Caco-2 (cell line): ENCODE data around the gene ABCA8. TPM values are rescaled to one million over a fixed set of nuclear protein-coding genes. Genes with fewer than 3 reads are reported as not detected.

Source experiments
- BruUV-seq: library from RNA; stranded (reverse); fragments of 400-500 nt; replicated peaks from 2 replicates; lab custom pipeline; 2021; lab: Mats Ljungman, UMichigan
- CTCF ChIA-PET: fragments of 300-600 bp; sonication (Branson Sonifier 250); formaldehyde crosslinking; loops from one replicate; lab custom pipeline; 2022; ENCODE audit warnings: antibody characterized with exemption; lab: Charles Lee
- POLR2A ChIA-PET: fragments of 300-600 bp; sonication (Branson Sonifier 250); formaldehyde crosslinking; loops from one replicate; lab custom pipeline; 2022; ENCODE audit warnings: antibody characterized with exemption; lab: Charles Lee
- DNase-seq, 2 experiments: peaks; one replicate each; pipeline versions ENCODE4 v3.0.0 to v3.0.0-alpha.2; 2020 to 2022
- H3K27me3 ChIP-seq: replicated peaks from 2 replicates; pipeline ENCODE4 v1.6.0; 2011; ENCODE audit warnings: low read length; ENCODE audit not compliant: control insufficient read depth, insufficient read depth
- H3K36me3 ChIP-seq: 2 replicates; pipeline ENCODE4 v1.5.1; 2011; ENCODE audit warnings: low read length; ENCODE audit not compliant: control insufficient read depth, insufficient read depth
- H3K4me1 ChIP-seq: fragments of 250-450 bp; sonication (Bioruptor Pico); 2 replicates; pipeline ENCODE4 v1.5.1; 2020; ENCODE audit warnings: mild to moderate bottlenecking
- H3K4me3 ChIP-seq: 2 replicates; pipeline ENCODE4 v1.5.1; 2011; ENCODE audit warnings: low read depth, mild to moderate bottlenecking, control low read depth, low read length
- H3K9me3 ChIP-seq: fragments of 250-450 bp; sonication (Bioruptor Pico); 2 replicates; pipeline ENCODE4 v1.5.1; 2020; ENCODE audit warnings: mild to moderate bottlenecking, moderate library complexity
- H3K27ac Mint-ChIP-seq: one replicate; pipeline ENCODE4 v1.8.0; 2022; ENCODE audit warnings: mixed read lengths; ENCODE audit not compliant: unreplicated experiment
- H3K27me3 Mint-ChIP-seq: one replicate; pipeline ENCODE4 v1.8.0; 2022; ENCODE audit warnings: mixed read lengths; ENCODE audit not compliant: insufficient read depth, unreplicated experiment
- H3K36me3 Mint-ChIP-seq: one replicate; pipeline ENCODE4 v1.8.0; 2022; ENCODE audit warnings: mild to moderate bottlenecking, mixed read lengths; ENCODE audit not compliant: insufficient read depth, unreplicated experiment
- H3K4me1 Mint-ChIP-seq: one replicate; pipeline ENCODE4 v1.8.0; 2022; ENCODE audit warnings: low read depth, mixed read lengths; ENCODE audit not compliant: unreplicated experiment
- H3K4me3 Mint-ChIP-seq: one replicate; pipeline ENCODE4 v1.8.0; 2022; ENCODE audit warnings: mild to moderate bottlenecking, moderate library complexity, mixed read lengths; ENCODE audit not compliant: unreplicated experiment
- H3K9me3 Mint-ChIP-seq: one replicate; pipeline ENCODE4 v1.8.0; 2022; ENCODE audit warnings: mixed read lengths; ENCODE audit not compliant: unreplicated experiment
- intact Hi-C: fragments of 100-400 bp; cut with micrococcal nuclease; formaldehyde crosslinking; loops from one replicate; pipeline ENCODE4 v1.10.0; 2022; ENCODE audit not compliant: unreplicated experiment
- total RNA-seq: library from RNA; stranded (reverse); gene quantifications from 2 replicates; pipeline ENCODE4 v1.2.3, GENCODE V29; 2022
- TF ChIP-seq, protein P1 (sequence below), 2 experiments: fragments of 200-600 bp in 1 of 2; IDR thresholded peaks; 1 replicate in 1 of 2; 2 replicates in 1 of 2; pipeline versions ENCODE4 v1.5.1 to v1.8.0; 2011 to 2022; ENCODE audit warnings: antibody characterized with exemption in 1 of 2, control low read depth in 1 of 2, inconsistent platforms in 1 of 2, low read depth in 1 of 2, low read length in 1 of 2, mild to moderate bottlenecking in 1 of 2, moderate library complexity in 1 of 2; ENCODE audit not compliant: insufficient read depth in 1 of 2, severe bottlenecking in 1 of 2, unreplicated experiment in 1 of 2

Gene ABCA8
- total RNA-seq, 1 experiment from 2014 or later, result 0.91 TPM

DNA sequence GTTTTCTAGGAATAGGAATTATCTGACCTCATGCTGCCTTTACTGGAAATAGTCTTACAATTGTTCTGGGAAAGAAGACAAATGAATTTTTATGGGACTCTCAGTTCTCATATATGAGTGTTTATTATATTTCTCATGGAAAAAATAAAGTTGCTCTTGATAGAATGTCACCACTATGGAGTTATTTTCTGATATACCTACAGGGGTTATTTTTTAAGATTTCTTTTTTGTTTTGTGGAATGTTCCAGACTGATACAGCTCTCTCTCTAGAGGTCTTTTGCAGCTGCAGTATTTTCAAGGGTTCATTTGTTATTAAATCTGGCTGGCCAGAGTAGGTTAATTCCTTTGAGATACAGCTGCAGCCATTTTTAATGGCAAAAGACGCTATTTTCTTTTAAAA lies 100.7 kb downstream of the ABCA8 start:
- Mint-ChIP-seq H3K27ac (no peak overlapping the region), H3K4me3 (no peak overlapping the region), H3K9me3 (no peaks in the 10 kb centered on the region), H3K27me3 (no peaks in the 10 kb centered on the region), H3K4me1 (no peaks in the 10 kb centered on the region), H3K36me3 (no peaks in the 10 kb centered on the region)
- intact Hi-C loops, result no loop called here
- TF ChIP-seq, protein P1, sequence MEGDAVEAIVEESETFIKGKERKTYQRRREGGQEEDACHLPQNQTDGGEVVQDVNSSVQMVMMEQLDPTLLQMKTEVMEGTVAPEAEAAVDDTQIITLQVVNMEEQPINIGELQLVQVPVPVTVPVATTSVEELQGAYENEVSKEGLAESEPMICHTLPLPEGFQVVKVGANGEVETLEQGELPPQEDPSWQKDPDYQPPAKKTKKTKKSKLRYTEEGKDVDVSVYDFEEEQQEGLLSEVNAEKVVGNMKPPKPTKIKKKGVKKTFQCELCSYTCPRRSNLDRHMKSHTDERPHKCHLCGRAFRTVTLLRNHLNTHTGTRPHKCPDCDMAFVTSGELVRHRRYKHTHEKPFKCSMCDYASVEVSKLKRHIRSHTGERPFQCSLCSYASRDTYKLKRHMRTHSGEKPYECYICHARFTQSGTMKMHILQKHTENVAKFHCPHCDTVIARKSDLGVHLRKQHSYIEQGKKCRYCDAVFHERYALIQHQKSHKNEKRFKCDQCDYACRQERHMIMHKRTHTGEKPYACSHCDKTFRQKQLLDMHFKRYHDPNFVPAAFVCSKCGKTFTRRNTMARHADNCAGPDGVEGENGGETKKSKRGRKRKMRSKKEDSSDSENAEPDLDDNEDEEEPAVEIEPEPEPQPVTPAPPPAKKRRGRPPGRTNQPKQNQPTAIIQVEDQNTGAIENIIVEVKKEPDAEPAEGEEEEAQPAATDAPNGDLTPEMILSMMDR (IDR thresholded peaks at IDR 0.05; ENCODE audit: insufficient read depth in 1 of 2, low read depth in 1 of 2, low read length in 1 of 2, severe bottlenecking in 1 of 2, unreplicated experiment in 1 of 2), result no peak
- Histone ChIP-seq H3K27me3 (no peaks in the 10 kb centered on the region), H3K36me3 (no peaks in the 10 kb centered on the region), H3K4me3 (no peak overlapping the region), H3K9me3 (no peaks in the 10 kb centered on the region), H3K4me1 (no peaks in the 10 kb centered on the region)
- BruUV-seq, result no TSS peak
- ChIA-PET CTCF (no interaction called here), POLR2A (no interaction called here)
- DNase-seq, result no peak

DNA sequence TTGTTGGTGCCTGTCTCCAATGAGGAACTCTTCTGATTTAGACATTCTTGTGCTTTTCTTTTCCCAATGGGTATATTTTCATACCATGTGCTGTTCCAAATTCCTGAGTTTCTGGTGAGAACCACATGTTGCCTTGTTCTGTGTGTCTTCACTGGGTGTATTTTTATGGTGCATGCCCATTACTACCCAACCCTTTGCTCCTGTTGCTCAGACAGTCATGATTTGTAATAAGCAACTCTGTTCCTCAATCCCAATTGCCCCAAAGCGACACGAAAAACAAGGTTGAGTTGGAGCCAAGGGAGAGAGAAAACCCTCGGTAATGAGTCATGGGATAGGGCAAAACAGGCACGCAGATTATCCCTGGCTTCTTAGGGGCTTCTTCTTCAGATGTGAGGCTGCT lies 101.8 kb downstream of the ABCA8 start:
- Histone ChIP-seq H3K4me1 (no peaks in the 10 kb centered on the region), H3K36me3 (no peaks in the 10 kb centered on the region), H3K4me3 (no peak overlapping the region), H3K9me3 (no peaks in the 10 kb centered on the region), H3K27me3 (no peaks in the 10 kb centered on the region)
- H3K27ac Mint-ChIP-seq, result no peak overlapping the region
- no peaks in the 10 kb centered on the region for H3K27me3 Mint-ChIP-seq
- BruUV-seq, result no TSS peak
- POLR2A ChIA-PET, result no interaction called here
- DNase-seq, result no peak
- H3K4me1 Mint-ChIP-seq, result no peaks in the 10 kb centered on the region
- CTCF ChIA-PET, result no interaction called here
- intact Hi-C loops, result no loop called here
- H3K36me3 Mint-ChIP-seq, result no peaks in the 10 kb centered on the region
- no peaks in the 10 kb centered on the region for H3K9me3 Mint-ChIP-seq
- TF ChIP-seq, protein P1 (IDR thresholded peaks at IDR 0.05; ENCODE audit: insufficient read depth in 1 of 2, low read depth in 1 of 2, low read length in 1 of 2, severe bottlenecking in 1 of 2, unreplicated experiment in 1 of 2), result no peak
- H3K4me3 Mint-ChIP-seq, result no peak overlapping the region

DNA sequence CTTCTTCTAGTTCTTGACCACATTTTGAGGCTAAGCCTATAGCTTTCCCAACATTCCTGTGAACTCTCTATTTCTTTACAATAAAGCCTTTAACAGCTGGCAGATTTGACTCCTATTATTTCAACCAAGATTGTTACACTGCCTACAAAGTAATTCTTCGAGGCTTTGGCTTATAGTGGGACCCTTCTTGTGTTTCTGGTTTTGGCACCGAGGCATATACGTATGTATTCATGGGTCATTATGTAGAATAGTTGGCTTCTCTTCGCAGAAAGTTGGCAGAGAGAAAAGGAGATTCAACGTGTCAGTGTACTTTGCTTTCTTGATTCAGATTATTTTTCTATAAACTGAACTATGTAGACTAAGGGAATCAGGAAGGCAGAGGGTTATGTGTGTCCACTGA lies 102.2 kb downstream of the ABCA8 start:
- Histone ChIP-seq H3K9me3 (no peaks in the 10 kb centered on the region), H3K27me3 (no peaks in the 10 kb centered on the region), H3K4me3 (no peak overlapping the region), H3K36me3 (no peaks in the 10 kb centered on the region), H3K4me1 (no peaks in the 10 kb centered on the region)
- TF ChIP-seq, protein P1 (IDR thresholded peaks at IDR 0.05; ENCODE audit: insufficient read depth in 1 of 2, low read depth in 1 of 2, low read length in 1 of 2, severe bottlenecking in 1 of 2, unreplicated experiment in 1 of 2), result no peak
- H3K27me3 Mint-ChIP-seq, result no peaks in the 10 kb centered on the region
- no peaks in the 10 kb centered on the region for H3K36me3 Mint-ChIP-seq
- ChIA-PET CTCF (no interaction called here), POLR2A (no interaction called here)
- H3K4me1 Mint-ChIP-seq, result no peaks in the 10 kb centered on the region
- H3K9me3 Mint-ChIP-seq, result no peaks in the 10 kb centered on the region
- no peak overlapping the region for H3K4me3 Mint-ChIP-seq
- BruUV-seq, result no TSS peak
- H3K27ac Mint-ChIP-seq, result no peak overlapping the region
- no peak for DNase-seq
- intact Hi-C loops, result no loop called here
